ENCODE measurements around the gene PCED1A.

- TF ChIP-seq CTCF (IDR thresholded peaks at IDR 0.05) (no peak), EZH2 (IDR thresholded peaks at IDR 0.05; ENCODE audit: borderline replicate concordance, insufficient read depth, low read depth, low read length, poor library complexity, severe bottlenecking) (no peak)
Measured at GRCh38 chr20:2871661-2872458, 31.4 kb upstream of the PCED1A start.

All from B cell (primary cell).